Activated CD4-positive, alpha-beta memory T cell treated with anti-CD3 and anti-CD28 coated beads, Interleukin-2, amount 10 ng/mL, durations not matched to agents 7 days and 5 days (primary cell): Measurements from ENCODE around the gene LGALS8. TPM values are rescaled to one million over a fixed set of nuclear protein-coding genes. Genes with fewer than 3 reads are reported as not detected.

Experiments used
- CTCF ChIA-PET: fragments of 350-600 bp; sonication (Branson Sonifier 250); formaldehyde crosslinking; loops from one replicate; lab custom pipeline; 2021; ENCODE audit warnings: antibody characterized with exemption, inconsistent platforms; lab: Charles Lee
- POLR2A ChIA-PET: fragments of 350-600 bp; sonication (Branson Sonifier 250); formaldehyde crosslinking; loops from one replicate; lab custom pipeline; 2021; ENCODE audit warnings: antibody characterized with exemption; lab: Charles Lee
- DNase-seq: peaks from one replicate; pipeline ENCODE4 v3.0.0-alpha.2; 2020
- H3K27ac Mint-ChIP-seq: one replicate; pipeline ENCODE4 v1.8.0; 2021; ENCODE audit warnings: mild to moderate bottlenecking, mixed read lengths
- H3K27me3 Mint-ChIP-seq: one replicate; pipeline ENCODE4 v1.8.0; 2021; ENCODE audit warnings: mixed read lengths
- H3K36me3 Mint-ChIP-seq: one replicate; pipeline ENCODE4 v1.8.0; 2021; ENCODE audit warnings: low read depth, mixed read lengths
- H3K4me1 Mint-ChIP-seq: one replicate; pipeline ENCODE4 v1.8.0; 2021; ENCODE audit warnings: mixed read lengths
- H3K4me3 Mint-ChIP-seq: one replicate; pipeline ENCODE4 v1.8.0; 2021; ENCODE audit warnings: mild to moderate bottlenecking, mixed read lengths
- H3K9me3 Mint-ChIP-seq: one replicate; pipeline ENCODE4 v1.8.0; 2021; ENCODE audit warnings: mixed read lengths
- total RNA-seq, 2 experiments: library from RNA; stranded (reverse); gene quantifications; one replicate each; pipeline ENCODE4 v1.2.3, GENCODE V29; 2021

The LGALS8 gene
- total RNA-seq, 2 experiments from 2014 or later = 145 to 146 TPM

GRCh38 chr1:236581528-236581927 lies 57.7 kb downstream of the LGALS8 start:
- POLR2A ChIA-PET = no interaction called here
- Mint-ChIP-seq H3K4me3 (no peak overlapping the region), H3K4me1 (no peaks in the 10 kb centered on the region), H3K9me3 (no peaks in the 10 kb centered on the region), H3K36me3 (peaks cover 62% of the 10 kb centered on the region), H3K27me3 (no peaks in the 10 kb centered on the region), H3K27ac (no peak overlapping the region)
- DNase-seq = no peak
- CTCF ChIA-PET = no interaction called here

- H3K27me3 Mint-ChIP-seq = no peaks in the 10 kb centered on the region
- no peak overlapping the region for H3K27ac Mint-ChIP-seq
- H3K4me1 Mint-ChIP-seq = peaks cover 2% of the 10 kb centered on the region
- POLR2A ChIA-PET = interaction anchor here (1.3 kb wide), 1 partner anchor 11 kb away, joined by 3 read pairs; no protein-coding TSS in a partner anchor
- CTCF ChIA-PET = no interaction called here
- no peaks in the 10 kb centered on the region for H3K9me3 Mint-ChIP-seq
- H3K36me3 Mint-ChIP-seq = peaks cover 66% of the 10 kb centered on the region
- no peak for DNase-seq
- H3K4me3 Mint-ChIP-seq = no peak overlapping the region
Observed at GRCh38 chr1:236589531-236589930, 65.7 kb downstream of the LGALS8 start.

GRCh38 chr1:236590553-236591150 lies 66.9 kb downstream of the LGALS8 start:
- no peak overlapping the region for H3K27ac Mint-ChIP-seq
- H3K4me3 Mint-ChIP-seq = no peak overlapping the region
- CTCF ChIA-PET = no interaction called here
- peaks cover 2% of the 10 kb centered on the region for H3K4me1 Mint-ChIP-seq
- H3K27me3 Mint-ChIP-seq = no peaks in the 10 kb centered on the region
- peaks cover 61% of the 10 kb centered on the region for H3K36me3 Mint-ChIP-seq
- DNase-seq = no peak
- H3K9me3 Mint-ChIP-seq = no peaks in the 10 kb centered on the region
- POLR2A ChIA-PET = no interaction called here

GRCh38 chr1:236602171-236602570 lies 78.4 kb downstream of the LGALS8 start:
- Mint-ChIP-seq H3K27ac (no peak overlapping the region), H3K36me3 (peaks cover 39% of the 10 kb centered on the region), H3K9me3 (no peaks in the 10 kb centered on the region), H3K4me3 (no peak overlapping the region), H3K27me3 (peaks cover 6% of the 10 kb centered on the region), H3K4me1 (peaks cover 29% of the 10 kb centered on the region)
- CTCF ChIA-PET = interaction anchor here (0.8 kb wide), 1 partner anchor 267 kb away, joined by 3 read pairs; no protein-coding TSS in a partner anchor
- POLR2A ChIA-PET = interaction anchor here (3.7 kb wide), 1 partner anchor 193 kb away, joined by 28 read pairs; the partner anchor contains the start of gene MTR
- no peak for DNase-seq

Other genes starting within 250 kb of the LGALS8 start
- gene ERO1B, start 242.0 kb upstream of the LGALS8 start, total RNA-seq = 1 to 10 TPM; 4.1 TPM
- 1 to 10 TPM; 5.4 to 6.2 TPM for gene EDARADD, start 129.7 kb upstream of the LGALS8 start, total RNA-seq
- gene HEATR1, start 80.5 kb downstream of the LGALS8 start, total RNA-seq = 10 to 100 TPM; 32.9 to 33.9 TPM
- gene ACTN2, start 162.5 kb downstream of the LGALS8 start, total RNA-seq = not detected